Hippocampal formation (tissue), 2 donors: ENCODE results near the gene TRAF2.
"Not testable (repeated sequence)": the region's sequence is repeated elsewhere in the genome, so short reads cannot be mapped to it uniquely, and the experiment has no call there.

Experiments used
- DNase-seq, 2 donors: peaks; one replicate each; lab custom pipeline; 2025; lab: John Stamatoyannopoulos, UW

The TRAF2 gene

DNA sequence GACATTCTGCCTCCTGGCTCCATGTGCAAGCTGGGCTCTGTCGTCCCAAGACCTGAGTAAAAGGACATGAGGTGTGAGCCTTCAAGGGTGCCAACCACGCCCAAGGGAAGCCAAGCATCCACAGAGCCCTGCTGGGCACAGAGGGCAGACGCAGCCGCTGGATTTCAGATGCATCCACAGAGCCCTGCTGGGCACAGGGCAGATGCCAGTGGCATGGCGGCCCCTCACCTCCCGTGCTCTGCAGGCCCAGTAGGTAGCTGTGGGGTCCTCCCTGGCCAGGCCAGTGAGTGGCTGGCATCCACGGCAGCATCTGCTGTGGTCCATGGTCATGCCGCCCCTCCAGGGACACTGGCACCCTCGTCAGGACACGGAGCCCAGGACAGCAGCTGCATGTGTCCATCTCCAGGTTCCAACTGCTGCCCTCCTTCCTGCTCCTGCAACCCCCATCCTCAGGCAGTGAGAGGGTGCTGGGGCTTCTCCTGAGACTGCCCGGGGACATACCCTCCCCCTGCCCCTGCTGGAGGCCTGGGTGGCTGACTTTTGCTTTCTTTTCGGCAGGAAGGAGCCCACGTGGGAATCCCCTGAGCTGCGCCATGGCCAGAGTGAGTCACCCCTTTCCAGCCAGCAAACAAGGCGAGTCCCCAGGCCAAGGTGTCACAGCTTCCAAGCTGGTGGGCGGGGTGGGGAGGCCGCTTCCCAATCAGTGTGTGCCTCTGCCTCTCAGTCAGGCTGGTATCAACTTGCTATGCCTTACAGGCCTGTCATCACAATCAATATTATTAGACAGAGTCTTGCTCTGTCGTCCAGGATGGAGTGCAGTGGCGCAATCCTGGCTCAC is 4.0 kb upstream of the TRAF2 start:
- no peak for DNase-seq

DNA sequence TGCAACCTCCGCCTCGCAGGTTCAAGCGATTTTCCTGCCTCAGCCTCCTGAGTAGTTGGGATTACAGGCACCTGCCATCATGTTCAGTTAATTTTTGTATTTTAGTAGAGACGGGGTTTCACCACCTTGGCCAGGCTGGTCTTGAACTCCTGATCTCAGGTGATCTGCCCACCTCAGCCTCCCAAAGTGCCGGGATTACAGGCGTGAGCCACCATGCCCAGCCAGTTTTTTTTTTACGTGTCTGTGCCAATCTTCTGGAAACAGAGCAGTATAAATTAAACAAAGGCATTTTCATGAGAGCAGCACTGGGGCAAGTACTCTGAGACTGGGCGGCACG is 3.4 kb upstream of the TRAF2 start:
- not testable (repeated sequence) for DNase-seq

DNA sequence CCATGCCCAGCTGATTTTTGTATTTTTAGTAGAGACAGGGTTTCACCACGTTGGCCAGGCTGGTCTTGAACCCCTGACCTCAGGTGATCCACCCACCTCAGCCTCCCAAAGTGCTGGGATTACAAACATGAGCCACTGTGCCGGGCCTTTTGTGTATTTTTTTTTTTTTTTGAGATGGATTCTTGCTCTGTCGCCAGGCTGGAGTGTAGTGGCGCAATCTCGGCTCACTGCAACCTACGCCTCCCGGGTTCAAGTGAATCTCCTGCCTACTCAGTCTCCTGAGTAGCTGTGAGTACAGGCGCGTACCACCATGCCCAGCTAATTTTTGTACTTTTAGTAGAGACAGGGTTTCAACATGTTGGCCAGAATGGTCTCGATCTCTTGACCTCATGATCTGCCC is 2.6 kb upstream of the TRAF2 start:
- DNase-seq = not testable (repeated sequence)

DNA sequence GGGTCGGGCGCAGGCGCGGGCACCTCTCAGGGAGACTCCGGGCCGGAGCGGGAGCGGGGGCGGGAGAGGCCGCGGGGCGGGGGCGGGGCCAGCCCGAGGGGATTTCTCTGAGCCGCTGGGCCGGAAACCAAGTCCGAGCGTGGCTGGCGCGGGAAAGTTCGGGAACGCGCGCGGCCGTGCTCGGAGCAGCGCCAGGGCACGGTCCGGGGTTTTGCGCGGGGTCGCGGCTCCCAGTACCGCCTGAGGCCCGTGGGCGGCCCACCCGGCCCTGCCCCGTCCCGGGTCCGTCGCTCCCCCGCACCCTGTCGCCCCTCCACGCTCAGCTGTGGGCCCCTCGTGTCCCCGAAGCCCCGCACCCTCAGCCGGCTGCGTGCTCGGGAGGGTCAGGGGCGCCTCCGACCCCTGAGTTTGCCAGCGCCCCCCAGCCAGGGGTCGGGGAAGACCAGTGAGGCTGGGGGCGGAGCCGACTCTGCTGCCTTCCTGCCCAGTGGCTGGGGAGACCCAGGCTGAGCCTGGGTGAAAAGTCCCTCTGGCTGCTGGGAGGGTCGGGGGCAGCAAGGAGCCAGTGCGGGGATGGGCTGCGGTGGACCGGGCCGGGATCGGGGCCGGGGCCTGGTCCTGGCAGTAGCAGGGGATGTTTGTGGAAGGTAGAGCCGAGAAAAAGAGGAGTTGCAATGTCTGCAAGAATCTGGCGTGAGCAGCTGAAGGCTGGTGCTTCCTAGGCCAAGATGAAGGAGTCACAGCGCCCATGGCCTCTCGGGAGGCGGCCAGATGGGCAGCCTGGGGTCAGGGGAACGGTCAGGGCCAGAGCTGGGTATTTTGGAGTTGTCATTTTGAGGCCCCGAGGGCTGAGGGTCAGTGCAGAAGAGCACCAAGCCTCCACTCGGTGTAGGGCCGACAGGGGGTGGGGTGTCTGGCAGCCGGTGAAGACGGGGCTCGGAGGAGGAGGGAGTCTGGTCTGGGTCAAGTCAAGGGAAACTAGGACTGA is 588 bp downstream of the TRAF2 start:
- peak in 1 of 2 donors; percentile 5 for DNase-seq

DNA sequence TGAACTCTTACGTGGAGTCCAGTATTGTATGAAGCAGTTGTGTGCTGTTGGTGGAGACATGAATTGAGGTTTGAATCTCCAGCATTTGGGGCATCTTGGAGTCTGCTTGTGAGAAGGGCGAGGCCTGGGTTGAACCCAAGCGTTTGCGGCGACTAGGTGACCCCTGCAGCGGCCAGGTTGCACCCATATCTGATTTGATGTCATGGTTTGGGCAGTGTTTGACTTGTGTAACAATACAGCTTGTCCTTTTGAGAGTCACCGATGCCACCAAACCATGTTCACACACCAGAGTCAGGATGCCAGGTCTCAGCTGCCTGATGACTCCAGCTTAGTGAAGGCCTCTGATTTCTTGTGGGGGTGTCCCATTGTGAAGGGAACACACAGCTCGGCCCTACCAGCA is 2.1 kb downstream of the TRAF2 start:
- no peak for DNase-seq

DNA sequence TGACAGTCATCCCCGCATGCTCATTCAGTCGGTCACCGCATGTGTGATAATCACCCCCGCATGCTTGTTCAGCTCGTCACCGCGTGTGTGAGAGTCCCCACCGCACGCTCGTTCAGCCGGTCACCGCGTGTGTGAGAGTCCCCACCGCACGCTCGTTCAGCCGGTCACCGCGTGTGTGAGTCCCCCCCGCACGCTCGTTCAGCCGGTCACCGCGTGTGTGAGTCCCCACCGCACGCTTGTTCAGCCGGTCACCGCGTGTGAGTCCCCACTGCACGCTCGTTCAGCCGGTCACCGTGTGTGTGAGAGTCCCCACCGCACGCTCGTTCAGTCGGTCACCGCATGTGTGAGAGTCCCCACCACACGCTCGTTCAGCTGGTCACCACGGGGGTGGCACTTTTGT is 3.5 kb downstream of the TRAF2 start:
- DNase-seq = no peak

DNA sequence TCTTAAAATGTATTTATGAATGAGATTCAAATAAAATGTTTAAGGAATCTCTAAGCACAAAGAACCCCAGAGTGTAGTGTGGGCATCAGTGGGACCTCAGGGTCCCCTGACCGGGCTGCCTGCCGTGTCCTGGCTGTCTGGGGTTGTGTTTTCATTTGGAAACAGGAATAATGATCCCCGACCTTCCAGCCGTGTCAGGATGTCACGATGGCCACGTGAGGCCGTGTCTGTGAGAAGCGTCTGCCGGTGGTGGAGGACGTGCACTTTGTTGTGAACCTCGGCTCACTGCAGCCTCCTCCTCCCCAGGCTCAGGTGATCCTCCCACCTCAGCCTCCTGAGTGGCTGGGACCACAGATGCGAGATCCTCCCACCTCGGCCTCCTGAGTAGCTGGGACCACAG is 4.3 kb downstream of the TRAF2 start:
- DNase-seq = no peak

DNA sequence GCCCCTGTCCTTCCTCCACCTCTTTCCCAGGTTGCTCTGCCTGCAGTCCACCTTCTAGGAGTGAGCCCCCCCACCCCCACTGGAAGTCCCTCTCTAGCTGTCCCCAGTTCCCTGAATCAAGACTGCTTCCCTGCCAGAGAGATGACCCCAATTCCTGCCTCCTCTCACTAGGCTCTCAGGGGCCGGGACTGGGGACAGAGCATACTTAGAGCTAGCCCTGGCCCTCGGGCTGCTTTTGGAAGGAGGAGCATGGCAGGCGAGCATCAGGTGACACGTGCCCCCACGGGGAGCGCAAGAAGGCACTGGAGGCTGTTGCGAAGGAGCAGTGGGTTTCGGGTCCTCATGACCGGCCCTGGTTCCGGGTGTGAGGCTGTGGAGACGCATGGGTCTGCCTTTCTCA is 9.7 kb downstream of the TRAF2 start:
- DNase-seq = no peak

DNA sequence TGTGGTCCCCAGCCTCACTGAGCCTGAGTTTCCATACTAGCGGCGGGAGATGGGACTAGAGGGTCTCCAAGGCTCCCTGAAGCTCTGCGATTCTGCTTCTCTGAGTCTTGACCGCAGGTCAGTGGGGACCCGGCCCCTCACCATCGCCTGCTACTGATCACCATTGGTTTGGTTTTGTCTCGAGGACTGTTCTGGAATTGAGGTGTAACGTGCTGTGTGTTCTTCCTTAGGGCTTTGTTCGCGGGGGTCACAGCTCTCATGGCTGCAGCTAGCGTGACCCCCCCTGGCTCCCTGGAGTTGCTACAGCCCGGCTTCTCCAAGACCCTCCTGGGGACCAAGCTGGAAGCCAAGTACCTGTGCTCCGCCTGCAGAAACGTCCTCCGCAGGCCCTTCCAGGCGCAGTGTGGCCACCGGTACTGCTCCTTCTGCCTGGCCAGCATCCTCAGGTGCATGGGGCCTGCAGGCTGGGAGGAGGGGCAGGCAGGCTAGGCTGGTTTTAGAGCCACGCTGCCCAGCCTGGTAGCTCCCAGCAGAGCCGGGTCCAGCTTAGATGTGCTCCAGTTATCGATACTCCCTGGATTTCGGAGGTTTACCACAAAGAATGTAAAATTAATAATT is 12.3 kb downstream of the TRAF2 start:
- no peak for DNase-seq

DNA sequence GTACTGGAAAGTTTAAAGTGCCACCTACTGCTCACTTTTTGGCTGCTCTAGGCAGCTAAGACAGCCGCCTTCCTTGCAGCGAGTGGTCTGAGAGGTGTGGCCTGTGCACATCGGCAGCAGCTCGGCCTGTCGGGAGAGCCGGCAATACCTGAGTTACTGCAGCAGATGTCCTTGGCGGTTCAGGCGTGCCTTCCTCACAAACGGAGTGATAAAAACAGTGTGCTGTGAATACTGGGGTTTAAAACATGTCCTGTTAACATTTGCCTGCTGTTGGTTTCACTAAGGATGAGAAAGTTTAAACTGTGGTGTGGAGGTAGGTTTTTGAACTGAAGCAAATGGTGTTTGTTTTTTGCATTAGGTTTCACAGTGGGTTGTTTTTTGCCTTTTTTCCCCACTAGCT is 12.9 kb downstream of the TRAF2 start:
- no peak for DNase-seq

DNA sequence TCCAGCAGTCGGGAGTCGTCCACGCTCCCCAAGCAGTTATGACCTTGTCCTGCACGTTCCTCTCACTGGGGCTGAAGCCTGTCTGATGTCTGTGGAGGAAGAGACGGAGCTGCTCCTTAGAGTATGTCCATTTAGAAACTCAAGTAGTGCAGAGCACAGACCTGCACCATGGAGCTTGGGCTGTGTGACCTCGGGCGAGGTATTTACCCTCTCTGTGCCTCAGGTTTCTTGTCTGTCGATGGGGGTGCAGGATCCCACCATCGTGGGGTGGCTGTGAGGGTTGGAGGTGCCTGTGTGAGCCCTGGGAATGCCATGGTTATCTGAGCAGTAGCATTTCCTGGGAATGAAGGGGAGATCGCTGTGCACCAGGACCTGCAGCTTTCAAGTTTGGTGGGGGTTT is 14.2 kb downstream of the TRAF2 start:
- no peak for DNase-seq

DNA sequence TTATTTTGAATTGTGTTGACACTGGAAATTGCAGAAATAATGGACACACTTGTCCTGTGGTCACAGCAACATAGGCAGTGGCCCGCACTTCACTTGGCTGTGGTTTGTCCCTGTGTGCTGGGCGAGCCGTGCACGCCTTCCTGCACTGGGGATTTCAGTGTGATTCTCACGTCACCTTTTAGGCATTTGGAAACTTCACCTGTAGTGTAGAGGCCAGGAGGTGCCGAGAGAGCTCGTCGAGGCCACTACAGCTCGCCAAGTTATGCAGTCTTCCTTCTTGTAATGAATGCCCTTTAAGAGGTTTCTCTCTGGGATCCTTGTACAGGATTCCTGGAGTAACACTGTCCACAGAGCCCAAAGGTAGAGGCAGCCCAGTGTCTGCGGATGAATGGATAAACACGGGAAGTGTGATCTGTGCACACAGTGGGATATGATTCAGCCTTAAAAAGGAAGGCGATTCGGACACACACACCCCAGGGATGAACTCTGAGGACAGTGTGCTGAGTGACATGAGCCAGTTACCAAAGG is 14.7 kb downstream of the TRAF2 start:
- DNase-seq = no peak

DNA sequence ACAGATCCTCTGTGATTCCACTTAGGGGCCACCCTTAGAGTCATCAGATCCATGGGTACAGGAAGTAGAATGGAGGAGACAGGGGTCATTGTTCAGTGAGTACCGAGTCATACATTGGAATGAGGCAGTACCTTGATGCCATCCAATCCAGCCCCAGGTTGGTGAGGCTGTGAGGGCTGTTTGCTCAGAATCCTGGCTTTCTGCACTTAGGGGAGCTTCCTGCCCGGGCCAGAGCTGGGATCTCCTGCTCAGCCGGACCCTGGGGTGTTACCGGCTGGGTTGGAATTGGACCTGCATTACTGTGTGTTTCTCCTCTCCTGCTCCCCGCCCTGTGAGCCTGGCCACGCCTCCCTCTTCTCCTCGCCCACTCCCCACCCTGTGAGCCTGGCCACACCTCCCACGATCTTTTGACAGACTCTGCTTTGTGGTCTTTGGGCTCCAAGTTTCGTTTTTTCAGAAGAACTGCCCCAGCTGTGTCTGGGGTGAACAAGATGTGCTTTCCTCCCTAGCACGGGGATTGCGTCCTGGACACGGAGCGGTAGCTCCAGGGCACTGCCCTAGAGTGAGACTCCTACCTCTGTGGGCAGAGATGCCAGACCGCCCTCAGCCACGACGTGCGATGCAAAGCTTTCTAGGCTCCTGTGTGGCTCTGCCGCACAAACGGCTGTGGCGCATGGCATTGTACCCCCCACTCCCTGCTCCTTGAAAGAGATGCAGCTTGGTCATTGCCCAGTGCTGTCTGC is 15.4 kb downstream of the TRAF2 start:
- no peak for DNase-seq

DNA sequence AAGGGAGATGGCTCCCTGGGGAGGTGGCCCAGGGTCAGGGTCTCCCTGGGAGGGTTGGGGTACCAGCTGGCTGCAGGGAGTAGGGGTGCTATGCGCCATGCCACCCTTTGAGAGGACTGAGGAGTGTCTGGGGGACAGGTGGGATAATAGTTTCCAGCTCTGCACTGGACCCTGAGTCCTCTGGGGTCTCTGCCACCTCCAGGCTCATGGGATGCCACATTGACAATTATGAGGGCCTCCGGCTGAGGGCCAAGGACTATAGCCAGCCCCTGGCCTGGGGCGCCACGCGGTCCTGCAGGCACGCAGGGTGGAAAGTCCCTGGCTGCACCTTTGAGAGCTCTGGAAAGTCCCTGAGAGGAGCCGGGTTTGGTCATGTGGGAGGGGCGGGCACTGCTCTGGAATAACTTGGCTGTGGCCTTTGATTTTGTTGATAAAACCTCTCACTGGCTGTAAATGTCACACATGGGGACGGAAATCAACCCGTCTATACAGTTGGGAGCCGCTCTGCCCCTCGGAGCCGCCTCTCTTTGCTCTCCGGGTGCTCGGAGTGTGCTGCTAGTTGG is 16.0 kb downstream of the TRAF2 start:
- no peak for DNase-seq

DNA sequence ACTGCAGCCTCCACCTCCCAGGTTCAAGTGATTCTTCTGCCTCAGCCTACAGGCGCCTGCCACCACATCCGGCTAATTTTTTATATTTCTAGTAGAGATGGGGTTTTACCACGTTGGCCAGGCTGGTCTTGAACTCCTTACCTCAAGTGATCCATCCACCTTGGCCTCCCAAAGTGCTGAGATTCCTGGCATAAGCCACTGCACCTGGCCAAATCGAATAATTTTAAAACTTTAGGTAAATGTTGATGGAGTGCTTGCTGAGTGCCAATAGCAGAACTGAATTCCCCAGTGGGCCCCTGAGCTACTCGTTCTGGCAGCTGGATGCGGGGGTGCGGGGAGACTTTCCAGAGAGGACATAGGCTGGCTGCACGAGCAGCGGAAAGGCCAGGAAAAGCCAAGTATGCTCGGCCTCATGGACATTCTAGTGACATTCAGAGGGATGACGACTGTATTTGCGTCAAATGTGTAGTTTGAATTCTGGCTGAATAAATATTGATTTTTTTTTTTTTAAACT is 16.8 kb downstream of the TRAF2 start:
- no peak for DNase-seq

DNA sequence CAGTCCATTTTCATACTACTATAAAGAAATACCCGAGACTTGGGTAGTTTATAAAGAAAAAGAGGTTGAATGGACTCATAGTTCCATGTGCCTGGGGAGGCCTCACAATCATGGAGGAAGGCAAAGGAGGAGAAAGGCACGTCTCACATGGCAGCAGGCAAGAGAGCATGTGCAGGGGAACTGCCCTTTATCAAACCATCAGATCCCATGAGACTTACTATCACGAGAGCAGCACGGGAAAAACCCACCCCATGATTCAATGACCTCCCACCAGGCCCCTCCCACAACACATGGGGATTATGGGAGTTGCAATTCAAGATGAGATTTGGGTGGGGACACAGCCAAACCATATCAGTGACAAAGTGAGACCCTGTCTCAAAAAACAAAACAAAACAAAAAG is 19.9 kb downstream of the TRAF2 start:
- DNase-seq = no peak

DNA sequence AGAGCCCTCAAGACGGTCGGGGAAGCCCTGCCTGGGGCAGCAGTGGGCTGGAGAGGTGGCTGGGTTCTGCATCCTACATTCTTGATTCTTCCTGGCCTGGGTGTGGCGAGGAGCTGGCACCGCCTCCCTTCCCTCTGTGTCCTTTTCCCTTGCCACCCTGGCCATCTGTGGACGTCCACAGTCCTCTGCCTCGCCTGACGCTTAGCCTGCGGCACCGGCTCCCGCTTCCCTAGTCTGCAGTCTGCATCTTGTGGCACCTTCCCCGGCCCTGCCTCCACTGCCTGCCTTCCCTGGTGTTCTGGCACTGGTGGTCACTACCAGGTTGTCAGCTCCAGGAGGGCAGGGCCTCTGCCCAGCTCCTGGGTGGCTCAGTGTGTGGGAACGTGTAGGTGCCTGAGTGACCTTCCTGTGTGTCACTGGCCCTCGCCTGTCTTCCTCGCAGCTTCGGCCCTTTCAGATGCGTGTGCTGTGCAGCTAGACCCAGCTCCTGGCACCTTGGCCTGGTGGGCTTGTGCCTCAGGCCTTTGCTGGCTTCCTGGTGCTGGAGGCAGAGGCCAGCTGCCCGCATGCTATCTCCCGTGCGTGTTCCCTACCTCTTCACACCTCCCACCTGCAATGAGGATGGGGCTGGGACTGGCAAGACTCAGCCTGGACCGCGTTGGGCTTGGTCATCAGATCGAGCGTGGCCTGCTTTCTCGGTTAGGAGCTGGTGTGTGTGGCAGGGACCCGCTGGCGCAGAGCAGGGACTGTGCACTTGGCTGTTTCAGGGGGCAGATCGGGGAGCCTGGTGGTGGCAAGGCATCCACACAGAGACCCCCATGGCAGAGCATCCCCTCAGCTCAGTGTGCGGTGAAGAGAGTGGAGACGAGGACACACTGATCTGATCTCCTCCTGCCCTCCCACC is 20.9 kb downstream of the TRAF2 start:
- no peak for DNase-seq

DNA sequence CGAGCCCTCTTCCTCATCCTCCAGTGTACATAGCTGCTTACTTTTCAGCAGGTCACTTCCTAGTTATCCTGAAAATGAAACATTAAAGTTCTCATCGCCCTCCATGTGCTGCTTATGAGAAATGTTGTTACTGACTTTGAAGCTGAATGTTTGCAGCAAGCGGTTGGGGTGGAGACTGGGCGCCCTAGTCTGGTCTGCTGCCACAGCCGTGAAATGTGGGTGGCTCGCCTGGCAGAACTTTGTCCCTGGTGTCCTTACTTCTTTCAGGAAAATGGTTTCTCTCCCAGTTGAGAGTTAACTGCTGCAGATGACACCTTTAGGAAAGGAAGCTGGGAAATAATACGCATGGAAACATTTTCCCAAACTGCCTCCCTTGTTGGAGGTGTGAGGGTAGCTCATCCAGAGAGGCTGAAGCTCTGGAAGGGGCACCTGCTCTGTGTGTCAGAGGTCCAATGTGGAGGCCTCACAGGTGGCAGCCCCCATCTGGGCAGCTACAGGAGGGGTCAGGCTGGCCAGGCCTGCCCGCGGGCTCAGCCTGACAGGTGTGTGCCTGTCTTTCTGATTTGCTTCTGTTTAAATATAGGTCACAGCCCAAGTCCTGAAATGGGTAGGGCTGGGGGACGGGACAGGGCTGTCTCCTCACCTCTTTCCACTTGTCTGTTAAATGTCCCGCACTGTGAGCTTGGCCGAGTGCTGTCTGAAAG is 24.0 kb downstream of the TRAF2 start:
- DNase-seq = no peak

DNA sequence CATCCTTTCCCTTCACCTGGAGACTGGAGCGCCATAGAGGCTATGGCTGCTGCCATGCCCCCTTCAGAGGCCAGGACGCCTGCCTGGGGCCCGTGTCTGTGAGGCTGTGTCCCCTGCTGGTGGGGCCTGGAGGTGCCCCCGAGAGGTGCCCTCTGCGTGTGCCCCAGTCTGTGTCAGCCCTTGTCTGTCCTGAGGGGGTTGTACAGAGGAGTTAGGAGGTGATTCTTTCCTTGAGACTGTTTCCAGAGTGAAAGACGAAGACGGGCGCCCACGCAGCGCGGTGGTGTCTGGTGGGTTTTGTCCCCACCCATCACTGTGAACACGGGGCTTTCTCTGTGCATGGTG is 24.6 kb downstream of the TRAF2 start:
- no peak for DNase-seq
